ENCODE data around the gene SND1.
"Not testable (repeated sequence)": the region's sequence is repeated elsewhere in the genome, so short reads cannot be mapped to it uniquely, and the experiment has no call there.

The SND1 gene

DNA sequence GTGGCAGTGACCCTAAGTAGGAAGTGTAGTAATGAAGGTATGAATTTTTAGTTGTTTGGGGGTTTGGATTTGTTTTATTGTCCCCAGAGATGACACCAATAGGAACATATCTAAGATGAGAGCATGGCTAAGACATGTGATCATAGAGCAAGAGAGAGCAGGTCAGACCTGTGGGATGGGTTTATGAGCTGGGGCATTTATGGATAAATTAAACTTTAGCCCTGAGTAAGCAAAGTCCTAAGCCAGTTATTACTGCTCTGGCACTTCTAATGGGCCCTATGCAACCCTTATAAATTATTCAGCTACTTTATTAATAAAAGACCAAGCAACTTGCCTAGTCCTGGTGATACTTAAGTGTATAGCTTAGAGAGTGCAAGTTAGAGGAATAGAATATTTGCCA lies 294.1 kb downstream of the SND1 start:
- no peak for DNase-seq

GRCh38 chr7:127946847-127947246 lies 294.9 kb downstream of the SND1 start:
- no peak for DNase-seq

- DNase-seq: no peak
These were observed 296.3 kb downstream of the SND1 start for GRCh38 chr7:127948312-127948711.

- DNase-seq: no peak
These were observed 296.9 kb downstream of the SND1 start for GRCh38 chr7:127948930-127949329.

DNA sequence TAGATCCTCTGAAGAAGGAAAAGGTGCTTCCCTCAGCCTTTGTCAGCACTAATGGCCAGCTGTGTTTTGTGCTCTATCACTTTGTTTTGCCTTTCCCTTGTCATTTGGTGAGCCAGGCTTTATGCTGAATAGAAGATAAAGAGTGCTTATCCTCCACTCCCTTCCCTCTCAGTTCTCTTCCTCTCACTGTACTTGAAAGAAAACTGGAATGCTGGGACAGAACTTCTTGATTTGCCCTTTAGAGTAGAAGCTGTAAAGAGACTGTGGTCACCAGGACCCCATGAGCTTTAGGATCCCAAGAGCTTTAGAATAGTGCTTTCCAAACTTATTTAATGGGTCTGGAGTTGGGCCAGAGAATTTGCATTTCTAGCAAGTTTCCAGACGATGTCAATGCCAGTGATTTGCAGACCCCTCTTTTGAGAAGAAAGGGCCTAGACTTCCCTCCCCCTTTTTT lies 297.8 kb downstream of the SND1 start:
- no peak for DNase-seq

GRCh38 chr7:127950233-127950935 lies 298.4 kb downstream of the SND1 start:
- DNase-seq: no peak

DNA sequence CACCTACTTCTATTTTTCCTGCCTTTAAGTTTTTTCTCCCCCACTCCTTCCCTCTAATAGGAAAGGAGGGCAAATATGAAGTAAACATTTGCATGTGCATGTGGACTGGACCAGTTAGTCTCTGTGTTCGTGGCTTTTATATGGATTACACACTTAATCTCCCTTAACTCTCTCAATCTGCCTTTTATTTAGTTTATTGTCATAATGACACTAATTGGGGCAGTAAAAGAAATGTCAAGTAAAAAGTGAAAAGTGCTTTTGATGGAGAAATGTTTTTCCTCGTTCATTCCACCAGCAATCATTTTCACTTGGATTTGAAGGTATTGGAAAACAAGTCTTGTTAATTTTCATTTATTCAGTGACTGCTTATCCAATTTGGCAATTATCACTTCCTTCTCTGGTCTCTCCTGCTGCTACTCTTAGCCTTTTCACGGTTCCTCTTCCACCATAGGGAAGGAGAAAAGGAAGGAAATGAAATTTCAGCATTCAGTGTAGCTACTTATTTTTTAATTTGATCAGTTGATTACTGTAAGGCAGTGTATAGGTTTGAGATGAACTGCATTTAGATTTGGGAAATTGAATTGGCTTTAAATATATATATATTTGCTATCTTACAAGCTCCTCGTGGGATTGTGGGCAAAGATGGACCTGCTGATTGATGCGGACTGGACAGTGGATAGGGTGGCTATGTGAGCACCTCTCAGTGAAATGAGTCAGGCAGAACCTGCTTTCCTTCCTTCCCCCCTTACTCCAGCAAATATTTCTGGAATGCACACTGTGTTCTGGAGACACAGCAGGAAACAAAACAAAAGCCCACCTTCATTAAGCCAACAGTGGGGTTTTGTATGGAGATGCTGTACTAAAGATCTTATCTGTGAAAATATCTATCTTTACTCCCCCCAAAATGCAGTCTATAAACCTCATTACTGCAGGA lies 301.7 kb downstream of the SND1 start:
- no peak for DNase-seq

DNA sequence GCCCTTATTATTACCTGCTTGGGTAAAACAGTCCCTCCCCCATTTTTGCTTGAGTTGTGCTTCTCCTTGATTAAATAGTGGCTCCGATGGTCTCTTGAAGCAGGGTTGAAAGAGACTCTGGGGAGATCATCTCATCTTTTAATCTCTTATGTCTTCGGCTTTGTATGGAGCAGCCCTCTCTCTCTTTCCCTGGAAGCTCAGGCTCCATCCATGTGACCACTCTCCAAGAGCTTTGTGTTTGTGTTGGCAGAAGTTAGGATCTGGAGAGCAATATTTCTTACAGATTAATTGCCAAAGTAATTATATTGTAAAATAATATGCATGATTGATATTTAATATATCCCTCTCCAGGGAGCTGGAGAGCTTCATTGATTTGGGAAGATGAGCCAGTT lies 302.4 kb downstream of the SND1 start:
- DNase-seq: no peak

GRCh38 chr7:127955051-127955531 lies 303.1 kb downstream of the SND1 start:
- no peak for DNase-seq

DNA sequence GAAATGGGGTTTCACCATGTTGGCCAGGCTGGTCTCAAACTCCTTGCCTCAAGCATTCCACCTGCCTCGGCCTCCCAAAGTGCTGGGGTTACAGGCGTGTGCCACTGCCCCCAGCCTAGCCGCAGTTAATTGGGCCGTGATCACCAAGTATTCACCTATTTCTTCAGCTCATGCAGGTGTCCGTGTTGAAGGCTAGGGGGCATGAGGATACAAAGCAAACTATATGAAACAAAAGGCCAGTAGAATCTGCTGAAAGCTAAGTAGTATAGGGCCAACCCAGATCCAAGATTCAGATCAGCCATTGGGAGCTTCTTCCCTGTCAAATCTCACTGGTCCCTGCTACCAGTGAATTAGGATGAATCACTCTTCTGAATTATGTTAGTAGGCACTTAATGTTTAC lies 305.9 kb downstream of the SND1 start:
- no peak for DNase-seq

GRCh38 chr7:127959770-127960169 lies 307.8 kb downstream of the SND1 start:
- no peak for DNase-seq

DNA sequence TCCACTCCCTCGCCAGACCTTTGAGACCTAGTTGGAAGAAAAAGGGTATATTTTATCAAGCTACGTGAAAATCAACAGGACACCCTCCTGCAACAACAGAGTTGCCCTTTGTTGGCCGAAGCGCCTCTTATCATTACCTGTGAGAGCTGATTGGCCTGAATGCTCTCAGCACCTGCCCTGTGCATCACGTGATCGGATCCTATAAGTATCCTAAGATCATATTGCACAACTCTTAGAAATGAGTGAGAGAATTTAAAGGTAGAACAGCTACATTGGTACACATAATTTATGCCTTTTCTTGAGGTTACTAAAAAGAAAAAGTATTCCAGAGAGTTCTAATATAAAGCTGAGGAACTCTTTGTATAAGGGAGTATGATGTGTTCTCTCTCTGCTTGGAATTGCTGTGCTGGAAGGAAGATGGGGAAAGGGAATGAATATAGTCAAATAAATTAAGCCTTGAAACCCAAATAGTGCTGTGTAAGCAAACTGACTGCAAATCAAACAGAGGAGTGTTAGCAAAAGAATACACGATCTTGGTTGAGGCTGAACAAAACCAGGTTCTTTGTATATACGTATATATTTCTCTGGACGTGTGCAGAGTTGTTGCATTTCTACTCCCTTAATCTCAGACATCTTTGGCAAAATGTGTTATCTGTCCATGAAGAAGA lies 309.9 kb downstream of the SND1 start:
- DNase-seq: no peak

DNA sequence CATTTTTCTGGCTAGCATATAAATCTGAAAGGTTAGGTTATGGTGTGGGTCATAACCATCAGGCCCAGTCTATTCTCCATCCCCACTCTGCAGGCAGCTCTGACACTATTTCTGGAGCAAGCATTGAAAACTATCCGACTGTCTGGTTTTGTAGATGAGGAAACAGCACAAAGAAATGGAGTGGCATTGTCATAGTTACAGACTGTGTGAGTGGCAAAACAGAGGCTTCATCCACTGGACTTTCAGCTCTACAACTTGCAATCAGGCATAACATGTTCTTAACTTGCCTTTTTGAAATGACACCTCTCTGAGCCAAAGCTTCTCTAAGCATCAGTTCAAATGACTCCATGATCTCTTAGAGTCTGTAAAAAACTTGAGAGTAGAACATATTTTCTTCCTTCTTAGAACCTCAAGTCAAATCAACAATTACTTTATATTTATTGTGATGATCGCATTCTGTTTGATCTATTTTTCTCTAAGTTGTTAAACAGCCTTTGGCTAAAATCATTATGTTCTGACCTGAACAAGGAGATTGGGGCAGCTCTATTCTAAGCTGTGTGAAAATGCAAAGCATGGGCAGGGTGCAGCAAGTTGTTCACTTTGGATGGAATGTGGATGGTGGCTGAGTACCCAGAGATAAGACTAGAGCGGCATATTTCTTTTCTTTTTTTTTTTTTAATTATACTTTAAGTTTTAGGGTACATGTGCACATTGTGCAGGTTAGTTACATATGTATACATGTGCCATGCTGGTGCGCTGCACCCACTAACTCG lies 310.8 kb downstream of the SND1 start:
- no peak for DNase-seq

DNA sequence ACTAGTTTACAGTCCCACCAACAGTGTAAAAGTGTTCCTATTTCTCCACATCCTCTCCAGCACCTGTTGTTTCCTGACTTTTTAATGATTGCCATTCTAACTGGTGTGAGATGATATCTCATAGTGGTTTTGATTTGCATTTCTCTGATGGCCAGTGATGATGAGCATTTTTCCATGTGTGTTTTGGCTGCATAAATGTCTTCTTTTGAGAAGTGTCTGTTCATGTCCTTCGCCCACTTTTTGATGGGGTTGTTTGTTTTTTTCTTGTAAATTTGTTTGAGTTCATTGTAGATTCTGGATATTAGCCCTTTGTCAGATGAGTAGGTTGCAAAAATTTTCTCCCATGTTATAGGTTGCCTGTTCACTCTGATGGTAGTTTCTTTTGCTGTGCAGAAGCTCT lies 311.9 kb downstream of the SND1 start:
- DNase-seq: not testable (repeated sequence)

GRCh38 chr7:127967281-127967680 lies 315.3 kb downstream of the SND1 start:
- DNase-seq: no peak

DNA sequence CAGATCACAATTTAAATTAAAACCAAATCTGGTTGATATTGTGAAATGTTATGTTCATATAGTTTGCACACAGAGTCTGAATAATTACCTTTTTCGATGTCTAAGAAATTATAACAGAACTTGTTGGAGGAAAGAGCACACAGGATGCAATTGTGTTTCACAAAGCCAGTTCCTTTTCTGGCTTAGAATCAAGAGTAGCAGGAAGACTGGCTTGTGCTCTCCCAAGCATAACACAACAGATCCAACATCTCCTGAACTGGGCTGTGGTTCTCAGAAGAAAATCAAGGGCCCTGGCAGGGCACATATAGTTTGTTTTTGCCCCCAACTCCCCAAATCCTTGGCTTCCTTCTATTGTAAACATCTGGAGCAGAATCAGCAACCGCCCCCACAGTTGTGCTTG lies 316.6 kb downstream of the SND1 start:
- DNase-seq: no peak

DNA sequence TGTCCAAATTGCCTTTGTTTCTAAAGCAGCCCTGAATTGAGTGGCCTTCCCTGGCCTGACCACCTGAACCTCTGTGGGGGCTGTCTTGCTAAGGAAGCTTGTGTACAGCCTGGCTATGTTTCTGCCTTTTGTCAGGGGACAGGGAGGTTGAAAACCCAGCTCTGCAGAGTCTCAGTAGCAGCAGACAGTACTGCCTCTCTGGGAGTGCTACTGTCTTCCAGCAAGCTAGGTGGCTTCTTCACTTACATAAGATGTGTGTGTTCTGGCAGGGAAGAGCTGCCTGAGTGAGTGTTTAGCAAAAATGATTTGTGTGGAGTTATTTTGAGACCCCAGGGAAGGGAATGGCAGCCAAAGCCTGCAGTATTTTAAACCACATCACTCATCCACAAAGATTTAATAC lies 321.8 kb downstream of the SND1 start:
- DNase-seq: no peak

- DNase-seq: no peak
These were observed 322.5 kb downstream of the SND1 start for GRCh38 chr7:127974446-127975035.

DNA sequence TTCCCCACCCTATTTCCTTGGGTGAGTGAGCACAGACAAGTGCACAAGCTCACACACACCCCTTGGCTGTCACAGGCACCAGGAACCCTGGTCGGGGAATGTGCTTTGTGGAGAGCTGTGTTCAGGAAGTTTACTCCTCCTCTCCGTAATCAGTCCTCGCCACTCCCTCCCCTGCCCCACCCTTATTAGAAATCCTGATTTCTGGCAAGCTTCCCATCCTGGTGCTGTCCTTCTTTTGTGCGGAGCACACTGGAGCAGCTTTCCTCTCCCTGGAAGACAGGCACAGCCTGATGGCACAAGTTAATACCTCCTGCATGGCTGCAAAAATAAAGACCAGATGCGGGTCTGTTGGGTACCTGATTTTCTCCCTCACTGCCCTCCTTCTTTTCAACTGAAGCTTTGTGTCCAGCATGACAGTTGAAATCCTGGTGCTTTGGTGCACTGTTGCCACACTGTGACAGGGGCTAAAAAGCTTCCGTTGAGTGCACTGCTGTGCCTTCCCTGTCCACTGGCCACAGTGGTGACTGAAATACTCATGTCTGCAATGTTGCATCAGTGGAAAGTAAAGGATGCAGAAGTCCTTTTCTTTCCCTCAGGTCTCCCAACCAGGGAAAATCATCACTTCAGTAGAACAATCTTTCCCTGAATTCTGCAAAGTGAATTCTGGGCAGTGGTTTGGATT lies 324.2 kb downstream of the SND1 start:
- DNase-seq: no peak

- DNase-seq: no peak
These were observed 324.7 kb downstream of the SND1 start for GRCh38 chr7:127976738-127977120.

DNA sequence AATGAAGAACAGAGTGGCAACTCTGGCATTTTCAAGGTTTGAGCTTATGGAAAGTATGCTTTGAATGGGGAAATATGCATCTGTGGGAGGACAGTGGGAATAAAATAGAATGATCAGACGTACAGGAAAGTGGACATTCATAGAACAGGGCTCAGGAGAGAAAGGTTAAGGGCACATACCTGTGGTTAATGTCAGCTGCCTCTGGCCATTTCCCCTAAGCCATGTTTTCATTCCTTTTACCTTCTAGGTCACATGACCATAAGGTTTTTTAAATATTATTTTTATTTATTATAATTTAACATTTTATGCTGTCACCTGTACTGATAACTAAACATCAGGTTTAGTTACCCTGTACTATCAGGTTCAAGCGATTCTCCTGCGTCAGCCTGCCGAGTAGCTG lies 326.4 kb downstream of the SND1 start:
- no peak for DNase-seq
